Pancreas (tissue), 10 donors: ENCODE data around the gene RNF144A. TPM values are rescaled to one million over a fixed set of nuclear protein-coding genes. Genes with fewer than 3 reads are reported as not detected.
A peak's percentile ranks its signal among the peaks of the same experiment; 100 is the strongest.

ENCODE experiments used
- ATAC-seq, 4 donors: fragments of 200-7000 bp; cut with Tn5 transposase; one replicate each; pipeline versions ENCODE4 v1.8.0 to v1.9.1; 2020; ENCODE audit warnings: mild to moderate bottlenecking in 4 of 4, moderate library complexity in 4 of 4
- DNase-seq, 6 donors: peaks; one replicate each; pipeline ENCODE4 v3.0.0-alpha.2; 2020
- FAIRE-seq: peaks from 2 replicates; lab custom pipeline; 2012; peaks lifted over from hg19 to GRCh38; lab: Jason Lieb, UNC
- H3K27ac ChIP-seq, 4 donors: fragments of 200-600 bp; sonication (generic); 1 replicate in 3 of 4; 2 replicates in 1 of 4; pipeline versions ENCODE4 v1.5.0 to v1.8.0; 2020
- H3K27me3 ChIP-seq, 4 donors: fragments of 200-600 bp; one replicate each; pipeline ENCODE4 v1.8.0; 2021
- H3K36me3 ChIP-seq, 3 donors: fragments of 200-600 bp; sonication (generic) in 1 of 3; one replicate each; pipeline versions ENCODE4 v1.5.0 to v1.8.0; 2020 to 2021
- H3K4me1 ChIP-seq, 3 donors: fragments of 200-600 bp; one replicate each; pipeline ENCODE4 v1.8.0; 2021
- H3K4me3 ChIP-seq, 4 donors: fragments of 200-600 bp; sonication (generic) in 2 of 4; one replicate each; pipeline versions ENCODE4 v1.5.0 to v1.8.0; 2020 to 2021
- H3K9me3 ChIP-seq, 4 donors: fragments of 200-600 bp; one replicate each; pipeline ENCODE4 v1.8.0; 2021
- WGBS, 2 donors: extraction: QIAGEN DNeasy Blood & Tissue Kit; methylation state at CpG; one replicate each; pipeline ENCODE4 v1.1.7; 2013; 5-methylcytosine and 5-hydroxymethylcytosine counted together
- intact Hi-C, 3 donors: fragments of 100-400 bp; cut with DNase I; formaldehyde crosslinking; loops; one replicate each; pipeline versions ENCODE4 v1.11.1 to v1.14.2; 2022
- polyA plus RNA-seq, 2 donors: library from polyadenylated mRNA; stranded (reverse); fragments of 200-250 nt; gene quantifications; one replicate each; pipeline ENCODE4 v1.2.3, GENCODE V29; 2013
- total RNA-seq, 6 donors: library from RNA; stranded (reverse); fragmentation: NEBNext Ultra II Directional in 4 of 6; extraction: Animal tissue kit (Norgen Biotek cat#: 25700) in 4 of 6; gene quantifications; one replicate each; pipeline versions ENCODE4 v1.2.1 to v1.2.4, GENCODE V29; 2021 to 2023
- TF ChIP-seq, protein P1 (sequence below), 4 donors: fragments of 200-600 bp; sonication (generic) in 3 of 4; IDR thresholded peaks; one replicate each; pipeline versions ENCODE4 v1.5.0 to v1.8.0; 2021; ENCODE audit warnings: antibody characterized with exemption in 4 of 4
- donor health status: healthy with polysubstance abuse.
- donor health status: DM: no; HTN: no; CAD: no; lungs with moderate emphysema.
- donor health status: DM: no; HTN: no; CAD: no.
- donor health status: control.
- donor health status: control.
- donor health status: Bipolar disorder and iron deficiency.
- donor health status: DM: yes; HTN: yes; CAD: no.
- donor health status: DM: no; HTN: no; CAD: no.
- donor health status: DM: no; HTN: no; CAD: no.
- donor health status: DM: yes; HTN: yes; CAD: no.

The RNF144A gene, protein sequence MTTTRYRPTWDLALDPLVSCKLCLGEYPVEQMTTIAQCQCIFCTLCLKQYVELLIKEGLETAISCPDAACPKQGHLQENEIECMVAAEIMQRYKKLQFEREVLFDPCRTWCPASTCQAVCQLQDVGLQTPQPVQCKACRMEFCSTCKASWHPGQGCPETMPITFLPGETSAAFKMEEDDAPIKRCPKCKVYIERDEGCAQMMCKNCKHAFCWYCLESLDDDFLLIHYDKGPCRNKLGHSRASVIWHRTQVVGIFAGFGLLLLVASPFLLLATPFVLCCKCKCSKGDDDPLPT
- total RNA-seq (10 to 100 TPM; 21.3 to 78.7 (median 45.7) TPM), polyA plus RNA-seq (10 to 100 TPM in 1 of 2 donors, 1 to 10 TPM in 1; 9.4 to 12.0 TPM)

DNA sequence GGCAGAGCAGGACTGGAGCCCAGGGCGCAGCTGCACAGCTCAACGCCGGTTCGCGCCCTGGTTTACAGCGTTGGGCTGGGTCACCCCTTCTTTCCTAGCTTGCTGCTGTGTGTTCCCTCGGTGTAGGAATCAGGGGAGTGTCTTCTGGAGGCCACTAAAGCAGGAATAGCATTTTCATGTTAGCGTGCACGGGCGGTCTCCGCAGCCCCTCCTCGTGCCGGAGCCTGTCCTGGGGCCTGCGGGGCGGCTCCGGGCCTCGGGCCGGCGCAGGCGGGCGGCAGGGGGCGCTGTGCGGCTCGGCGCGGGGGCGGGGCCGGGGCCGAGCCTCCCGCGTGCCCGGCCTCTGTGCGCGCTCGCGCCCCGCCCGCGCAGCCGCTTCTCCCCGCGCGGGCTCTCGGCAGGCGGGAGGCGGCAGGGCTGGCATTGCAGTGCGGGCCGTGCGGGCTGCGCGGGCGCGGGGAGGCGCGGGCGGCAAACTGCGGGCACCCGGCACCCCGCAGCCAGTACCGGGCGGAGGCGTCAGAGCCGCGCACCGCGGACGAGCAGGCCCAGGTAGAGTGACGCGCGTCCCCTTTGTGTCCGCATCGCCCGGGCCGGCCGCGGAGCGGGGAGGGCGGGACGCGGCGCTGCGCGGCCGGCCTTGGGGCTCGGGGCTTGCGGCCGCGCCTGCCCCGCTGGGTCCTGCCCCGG lies at the start of gene RNF144A:
RNF144A (plus strand) TSS at position 342 of the 690 bp plus-strand sequence. CDS start 79,515 bp downstream, outside the sequence.
- peak; percentile 59 to 81 (median 80) for ATAC-seq
- Histone ChIP-seq H3K4me1 (peaks cover 25 to 38% (median 27%) of the 10 kb centered on the region in 3 donors), H3K4me3 (peak within 1 kb of the TSS; percentile 76 to 96 (median 86)), H3K36me3 (no peaks in the 10 kb centered on the region), H3K27ac (peak within 1 kb of the TSS; percentile 76 to 91 (median 83)), H3K9me3 (no peaks in the 10 kb centered on the region), H3K27me3 (no peaks in the 10 kb centered on the region)
- peak; percentile 54 to 92 (median 74) for DNase-seq
- WGBS, 2 donors, result 2 to 6% methylated on average over 45 to 90 of the region's 90 CpGs
- TF ChIP-seq, protein P1, sequence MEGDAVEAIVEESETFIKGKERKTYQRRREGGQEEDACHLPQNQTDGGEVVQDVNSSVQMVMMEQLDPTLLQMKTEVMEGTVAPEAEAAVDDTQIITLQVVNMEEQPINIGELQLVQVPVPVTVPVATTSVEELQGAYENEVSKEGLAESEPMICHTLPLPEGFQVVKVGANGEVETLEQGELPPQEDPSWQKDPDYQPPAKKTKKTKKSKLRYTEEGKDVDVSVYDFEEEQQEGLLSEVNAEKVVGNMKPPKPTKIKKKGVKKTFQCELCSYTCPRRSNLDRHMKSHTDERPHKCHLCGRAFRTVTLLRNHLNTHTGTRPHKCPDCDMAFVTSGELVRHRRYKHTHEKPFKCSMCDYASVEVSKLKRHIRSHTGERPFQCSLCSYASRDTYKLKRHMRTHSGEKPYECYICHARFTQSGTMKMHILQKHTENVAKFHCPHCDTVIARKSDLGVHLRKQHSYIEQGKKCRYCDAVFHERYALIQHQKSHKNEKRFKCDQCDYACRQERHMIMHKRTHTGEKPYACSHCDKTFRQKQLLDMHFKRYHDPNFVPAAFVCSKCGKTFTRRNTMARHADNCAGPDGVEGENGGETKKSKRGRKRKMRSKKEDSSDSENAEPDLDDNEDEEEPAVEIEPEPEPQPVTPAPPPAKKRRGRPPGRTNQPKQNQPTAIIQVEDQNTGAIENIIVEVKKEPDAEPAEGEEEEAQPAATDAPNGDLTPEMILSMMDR (IDR thresholded peaks at IDR 0.05), result peak; percentile 16 to 38 (median 30)
- intact Hi-C loops, result loop anchor here in 1 of 3 donors (5.0 kb wide), 1 partner anchor 115 kb away; no protein-coding TSS in a partner anchor
- no peak for FAIRE-seq

DNA sequence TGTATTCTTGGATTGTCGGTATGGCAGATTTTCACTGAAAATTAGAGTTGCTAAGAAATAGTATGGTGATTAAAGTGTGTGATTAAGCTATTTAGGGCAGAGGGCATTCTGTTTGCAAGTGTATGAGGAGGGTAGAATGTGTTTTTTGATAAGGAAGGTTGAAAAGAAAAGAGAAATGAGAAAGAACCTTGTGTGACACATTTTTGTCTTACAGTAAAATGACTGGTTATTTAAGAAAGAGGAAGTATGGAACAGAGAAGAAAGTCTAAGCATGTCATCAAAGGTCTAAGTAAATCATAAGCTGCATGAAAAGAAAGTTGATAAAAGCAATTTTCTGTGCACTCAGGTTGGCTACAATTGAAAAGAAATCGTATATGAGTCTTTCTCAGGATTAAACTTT lies 44.8 kb upstream of the RNF144A start:
- ATAC-seq (no peak), FAIRE-seq (no peak), DNase-seq (no peak)
- no peak overlapping the region for H3K27ac ChIP-seq
- no peak overlapping the region for H3K4me3 ChIP-seq
- intact Hi-C loops, result no loop called here
- 91 to 92% methylated on average over 2 of the region's 2 CpGs for WGBS, 2 donors
- H3K36me3 ChIP-seq, result no peaks in the 10 kb centered on the region
- TF ChIP-seq, protein P1 (IDR thresholded peaks at IDR 0.05), result no peak
- H3K27me3 ChIP-seq, result no peaks in the 10 kb centered on the region
- no peaks in the 10 kb centered on the region for H3K9me3 ChIP-seq
- peaks cover 0 to 7% (median 0%) of the 10 kb centered on the region in 3 donors for H3K4me1 ChIP-seq

DNA sequence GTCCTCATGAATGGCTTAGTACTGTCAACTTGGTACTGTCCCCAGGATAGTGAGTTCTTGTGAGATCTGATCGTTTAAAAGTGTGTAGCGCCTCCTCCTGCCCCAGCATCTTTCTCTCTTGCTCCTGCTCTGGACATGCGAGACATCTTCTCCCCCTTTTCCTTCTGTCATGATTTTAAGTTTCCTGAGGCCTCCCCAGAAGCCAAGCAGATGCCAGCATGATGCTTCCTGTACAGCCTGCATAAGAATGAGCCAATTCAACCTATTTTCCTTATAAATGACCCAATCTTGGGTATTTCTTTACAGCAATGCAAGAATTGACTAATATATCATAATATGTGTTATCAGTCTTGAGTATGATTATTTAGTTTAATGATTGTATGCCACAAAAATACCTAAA lies 43.2 kb upstream of the RNF144A start:
- Histone ChIP-seq H3K36me3 (no peaks in the 10 kb centered on the region), H3K4me3 (no peak overlapping the region), H3K27ac (no peak overlapping the region), H3K9me3 (no peaks in the 10 kb centered on the region), H3K4me1 (peaks cover 0 to 7% (median 0%) of the 10 kb centered on the region in 3 donors), H3K27me3 (no peaks in the 10 kb centered on the region)
- no peak for FAIRE-seq
- TF ChIP-seq, protein P1 (IDR thresholded peaks at IDR 0.05), result no peak
- no peak for ATAC-seq
- 96 to 100% methylated on average over 3 of the region's 3 CpGs for WGBS, 2 donors
- no peak for DNase-seq
- intact Hi-C loops, result no loop called here

DNA sequence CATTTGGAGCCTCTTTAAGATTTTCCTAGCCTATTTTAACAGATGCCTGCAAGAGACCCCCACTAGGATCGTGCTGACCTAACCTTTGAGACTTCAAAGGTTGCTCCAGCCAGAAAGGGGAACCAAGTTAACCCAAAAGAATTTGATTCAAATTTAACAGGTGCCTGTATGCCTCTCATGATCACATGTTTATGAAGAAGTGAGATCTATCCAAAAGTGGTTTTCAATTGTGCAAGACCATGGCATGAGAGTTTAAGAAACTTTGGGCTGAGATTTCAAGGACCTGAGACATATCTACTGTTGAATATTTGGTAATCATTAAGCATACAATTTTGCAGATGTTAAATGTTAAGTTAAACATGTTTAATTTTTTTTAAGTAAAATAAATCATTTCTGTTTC lies 40.9 kb upstream of the RNF144A start:
- Histone ChIP-seq H3K9me3 (no peaks in the 10 kb centered on the region), H3K27ac (no peak overlapping the region), H3K4me1 (peaks cover 0 to 7% (median 0%) of the 10 kb centered on the region in 3 donors), H3K27me3 (no peaks in the 10 kb centered on the region), H3K4me3 (no peak overlapping the region), H3K36me3 (no peaks in the 10 kb centered on the region)
- ATAC-seq (no peak), DNase-seq (no peak), FAIRE-seq (no peak)
- WGBS, 2 donors, result 90 to 97% methylated on average over 1 of the region's 1 CpG
- intact Hi-C loops, result no loop called here
- TF ChIP-seq, protein P1 (IDR thresholded peaks at IDR 0.05), result no peak
